ENCODE data around the gene UBXN10.

GRCh38 chr1:20178634-20179370 lies 7.1 kb upstream of the UBXN10 start:
- TF ChIP-seq CTCF (IDR thresholded peaks at IDR 0.05) (no peak), POLR2A (IDR thresholded peaks at IDR 0.05) (no peak)

Data from vagina (tissue), 2 donors.